Lung microvascular endothelial cell (primary cell): ENCODE data around the gene CCNY. TPM values are rescaled to one million over a fixed set of nuclear protein-coding genes. Genes with fewer than 3 reads are reported as not detected.
A peak's percentile ranks its signal among the peaks of the same experiment; 100 is the strongest.

Source experiments
- DNase-seq, 2 donors: peaks; one replicate each; pipeline versions ENCODE4 v3.0.0 to v3.0.0-alpha.2; 2010; ENCODE audit warnings: low read depth in 2 of 2
- total RNA-seq: library from RNA; depleted of rRNA; stranded (reverse); fragments of >200 nt; gene quantifications from 2 replicates; pipeline ENCODE4 v1.2.1, GENCODE V29; 2014

CCNY gene
- total RNA-seq, 1 donor from 2014 or later = 104 TPM

- DNase-seq = no peak
Observed at GRCh38 chr10:35451151-35452016, 115.1 kb downstream of the CCNY start.

GRCh38 chr10:35452171-35452570, 115.9 kb downstream of the CCNY start:
- DNase-seq = no peak

DNA sequence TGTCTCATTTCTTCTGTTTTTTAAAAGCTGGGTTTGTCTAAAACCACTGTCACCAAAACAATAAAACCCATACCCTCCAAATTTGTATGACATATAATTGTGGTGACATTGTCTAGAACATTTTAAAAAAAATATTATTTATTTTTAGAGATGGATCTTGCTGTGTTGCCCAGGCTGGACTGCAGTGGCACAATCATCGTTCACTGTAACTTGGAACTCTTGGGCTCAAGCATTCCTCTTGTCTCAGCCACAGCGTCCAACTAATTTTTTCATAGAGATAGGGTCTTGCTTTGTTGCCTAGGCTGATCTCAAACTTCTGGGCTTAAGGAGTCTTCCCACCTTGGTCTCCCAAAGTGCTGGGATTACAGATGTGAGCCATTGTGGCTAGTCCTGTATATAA, 116.5 kb downstream of the CCNY start:
- DNase-seq = no peak

DNA sequence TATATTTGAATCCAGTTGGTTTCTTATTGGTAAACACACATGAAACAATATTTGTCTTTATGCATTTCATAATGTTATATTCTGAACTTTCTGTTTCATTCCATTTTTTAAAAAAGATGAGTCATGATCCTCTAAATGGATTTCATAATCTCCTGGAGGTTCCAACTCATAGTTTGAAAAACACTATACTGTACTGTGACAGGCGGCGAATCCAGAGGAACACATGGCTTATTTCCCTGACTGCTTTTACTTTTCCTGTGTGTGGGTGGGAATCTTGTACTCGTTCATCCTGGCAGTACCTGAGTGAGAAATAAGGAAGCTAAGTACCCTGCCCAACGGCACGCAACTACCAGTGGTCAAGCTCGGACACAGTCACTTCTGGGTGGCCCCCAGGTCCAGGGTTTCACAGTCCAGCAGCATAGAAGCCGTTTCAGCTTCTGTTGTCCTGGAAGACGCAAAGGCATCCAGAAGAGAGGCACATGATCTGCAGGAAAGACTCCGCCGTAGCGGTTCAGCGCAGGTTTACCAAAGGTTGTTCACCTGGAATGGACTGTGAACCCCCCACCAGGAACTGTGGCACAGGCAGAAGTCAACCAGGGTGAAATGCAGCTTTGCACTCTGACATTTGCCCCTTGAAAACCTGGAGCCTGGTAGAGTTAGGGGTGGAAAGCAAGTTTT, 117.7 kb downstream of the CCNY start:
- peak; percentile 64 to 77 for DNase-seq

DNA sequence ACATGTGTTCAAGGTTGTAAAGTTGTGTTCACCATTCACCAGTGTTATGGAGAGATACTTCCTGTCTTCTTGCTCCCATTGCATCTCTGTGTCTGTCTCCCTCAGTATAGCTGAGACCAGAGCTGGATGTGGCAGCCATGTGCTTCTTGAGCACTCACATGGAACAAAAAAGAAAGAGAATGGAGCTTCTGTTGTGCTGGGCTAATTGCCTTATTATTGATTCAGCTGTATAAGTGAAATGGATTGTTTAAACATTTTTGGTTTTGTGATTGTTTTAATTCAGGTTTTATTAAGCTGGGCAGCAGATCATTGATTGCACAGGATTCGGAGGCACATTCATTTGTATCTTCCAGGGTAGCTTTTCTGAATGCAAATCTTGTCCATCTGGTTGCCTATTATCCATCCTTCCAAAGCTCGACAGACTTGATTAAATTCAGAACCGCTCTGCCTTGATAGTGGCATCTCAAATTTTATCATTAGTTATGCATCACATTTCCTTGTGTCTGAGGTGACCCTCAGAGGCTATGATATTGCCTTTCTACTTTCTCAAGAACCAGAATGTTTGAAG, 119.9 kb downstream of the CCNY start:
- DNase-seq = no peak

- no peak for DNase-seq
Observed at GRCh38 chr10:35456784-35457183, 120.5 kb downstream of the CCNY start.

- DNase-seq = no peak
Observed at GRCh38 chr10:35458500-35459448, 122.5 kb downstream of the CCNY start.

DNA sequence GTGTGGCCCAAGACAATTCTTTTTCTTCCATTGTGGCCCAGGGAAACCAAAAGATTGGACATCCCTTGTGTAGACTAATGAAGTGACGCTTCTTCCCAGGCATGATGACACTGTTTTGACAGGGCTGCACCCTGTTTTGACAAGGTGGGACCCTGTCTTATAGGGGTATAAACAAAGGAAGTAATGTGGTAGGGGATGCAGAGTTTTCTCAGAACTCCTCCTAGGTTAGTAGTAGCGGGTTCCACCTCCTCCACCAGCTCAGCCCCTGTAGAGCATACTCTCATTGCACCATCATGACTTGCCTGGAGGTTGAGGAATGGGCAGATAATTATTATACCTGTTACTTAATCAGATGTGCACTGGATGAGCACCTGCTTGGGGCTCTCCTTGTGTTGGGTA, 123.1 kb downstream of the CCNY start:
- DNase-seq = no peak

DNA sequence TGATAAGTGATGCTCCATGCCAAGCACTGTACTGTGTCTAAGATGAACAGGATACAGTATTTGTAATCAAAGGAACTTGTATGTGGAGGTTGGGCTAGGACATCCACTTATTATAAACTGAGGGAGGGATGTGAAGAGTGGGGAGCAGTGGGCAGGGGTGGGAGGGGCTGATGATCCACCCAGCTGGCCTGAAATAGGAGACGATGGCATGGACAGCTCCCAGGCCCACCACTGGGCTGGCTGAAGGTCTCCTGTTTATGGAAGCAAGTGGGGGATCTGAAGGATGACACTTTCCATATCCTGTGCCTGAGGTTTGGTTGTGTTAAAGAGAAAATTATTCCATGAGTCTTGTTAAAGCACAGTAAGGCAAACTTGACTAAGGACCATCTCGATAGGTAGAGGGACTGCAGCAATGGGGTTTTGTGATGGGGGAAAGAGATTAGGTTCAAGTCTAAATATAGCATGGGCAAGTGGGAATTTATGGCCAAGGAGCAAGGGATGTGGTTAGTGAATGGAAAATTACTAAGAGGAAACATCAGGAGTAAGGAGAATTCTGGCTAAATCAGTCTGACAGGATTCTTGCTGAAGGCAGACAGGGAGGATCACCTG, 124.6 kb downstream of the CCNY start:
- DNase-seq = no peak

GRCh38 chr10:35462491-35462934, 126.2 kb downstream of the CCNY start:
- peak in 1 of 2 donors; percentile 33 for DNase-seq

GRCh38 chr10:35463105-35463867, 127.0 kb downstream of the CCNY start:
- DNase-seq = peak; percentile 25 to 49

DNA sequence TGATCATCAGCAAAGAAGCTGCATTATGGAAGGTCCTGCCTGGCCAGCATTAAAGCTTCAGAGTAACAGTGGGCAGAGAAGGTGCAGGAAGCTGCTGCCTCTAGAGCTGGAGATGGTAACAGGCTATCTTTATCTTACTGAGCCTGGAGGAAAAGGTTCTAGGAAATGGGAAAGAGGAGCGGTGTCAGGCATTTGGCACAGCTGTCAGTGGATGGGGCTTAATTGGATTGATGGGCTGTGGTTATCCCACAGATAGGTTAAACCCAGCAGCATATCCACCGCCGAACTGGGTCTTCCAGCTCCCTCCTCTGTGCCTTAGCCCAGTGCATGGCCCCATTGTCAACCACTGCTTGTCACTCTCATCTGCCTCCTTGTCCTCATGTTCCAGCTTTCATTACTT, 127.6 kb downstream of the CCNY start:
- no peak for DNase-seq

GRCh38 chr10:35464825-35465456, 128.6 kb downstream of the CCNY start:
- DNase-seq = no peak

GRCh38 chr10:35465673-35466072, 129.4 kb downstream of the CCNY start:
- DNase-seq = no peak

DNA sequence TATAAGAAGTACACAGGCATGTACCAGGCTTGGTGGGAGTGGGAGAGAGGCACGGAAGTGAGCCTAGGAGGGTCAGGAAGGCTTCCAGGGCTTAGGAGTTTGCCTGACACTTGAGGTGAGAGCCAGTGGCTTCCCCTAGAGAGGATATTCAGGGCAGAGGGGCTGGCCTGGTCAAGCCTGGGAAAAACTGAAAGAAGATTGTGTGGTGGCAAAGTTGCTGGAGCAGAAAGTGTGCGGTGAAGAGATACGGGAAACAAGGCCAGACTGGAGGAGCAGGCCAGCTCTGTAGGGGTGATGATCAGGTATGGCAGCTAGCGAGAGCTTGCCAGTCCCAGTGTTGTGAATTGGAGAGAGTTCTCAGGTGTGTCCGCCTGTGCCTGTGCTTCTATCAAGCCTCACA, 129.9 kb downstream of the CCNY start:
- no peak for DNase-seq

DNA sequence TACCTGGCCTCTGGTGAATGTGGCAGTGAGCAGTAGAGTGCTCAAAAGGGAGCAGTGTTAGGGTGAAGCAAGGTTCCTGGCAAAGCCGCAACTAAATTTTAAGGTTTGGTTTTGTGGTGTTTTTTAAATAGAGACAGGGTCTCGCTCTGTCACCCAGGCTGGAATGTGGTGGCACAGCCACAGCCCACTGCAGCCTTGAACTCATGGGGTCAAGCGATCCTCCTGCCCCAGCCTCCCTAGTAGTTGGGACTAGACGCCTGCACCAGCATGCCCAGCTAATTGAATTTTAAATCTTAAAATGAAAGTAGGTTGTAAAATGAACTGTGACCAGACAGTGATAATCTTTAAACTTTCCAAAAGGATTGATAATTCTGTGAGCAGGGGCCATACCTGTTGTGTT, 130.4 kb downstream of the CCNY start:
- no peak for DNase-seq

- DNase-seq = no peak
Observed at GRCh38 chr10:35467186-35467585, 130.9 kb downstream of the CCNY start.

DNA sequence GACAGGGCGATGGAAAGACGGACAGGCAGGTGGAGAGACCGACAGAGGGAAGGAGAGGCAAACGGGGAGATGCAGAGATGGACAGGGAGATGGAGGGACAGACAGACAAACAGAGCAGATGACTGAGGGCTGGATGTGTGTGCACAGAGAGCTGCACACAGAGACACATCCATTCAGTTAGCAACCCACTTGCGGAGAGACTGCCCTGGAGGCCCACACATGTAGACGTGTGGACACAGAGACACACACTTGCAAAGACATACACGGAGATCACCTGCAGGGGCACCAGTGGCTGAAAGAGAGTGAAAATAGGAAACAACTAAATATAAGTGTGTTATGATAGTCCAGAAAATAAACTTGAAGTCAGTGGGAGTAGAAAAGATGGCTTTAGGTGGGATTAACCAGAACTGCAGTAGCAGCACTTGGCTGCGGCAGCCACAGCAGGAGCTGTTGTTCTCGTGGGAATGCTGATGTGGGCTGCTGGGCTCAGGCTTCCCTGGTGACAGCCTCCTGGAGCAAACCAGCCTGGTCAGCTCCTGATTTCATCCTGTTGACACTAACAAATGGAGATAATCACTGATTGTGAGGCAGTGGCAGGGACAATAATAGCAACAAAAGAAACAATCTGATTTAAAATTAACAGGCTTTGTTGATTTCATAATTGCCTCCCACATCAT, 134.1 kb downstream of the CCNY start:
- peak in 1 of 2 donors; percentile 20 for DNase-seq

DNA sequence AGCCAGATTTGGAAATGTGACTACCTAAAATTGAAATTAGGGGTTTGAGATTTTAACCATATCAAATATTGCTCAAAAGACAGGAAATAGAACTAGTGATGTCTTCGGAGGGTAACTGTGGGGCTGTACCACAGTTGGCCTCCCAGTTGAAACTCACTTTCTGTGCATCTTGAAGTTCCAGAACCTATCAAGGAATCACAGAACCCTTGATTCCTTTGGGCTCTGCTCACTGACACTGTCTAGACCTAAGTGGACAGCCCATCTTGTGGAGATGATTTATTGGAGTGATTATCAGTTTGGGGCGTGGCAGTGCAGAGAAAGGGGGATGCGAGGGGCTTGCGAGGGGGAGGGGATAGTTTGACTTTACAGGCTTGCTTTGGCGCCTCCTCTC, 134.6 kb downstream of the CCNY start:
- no peak for DNase-seq
